Thyroid gland (tissue), 4 donors: ENCODE data around the gene HEPHL1.

Source experiments
- CTCF ChIP-seq, 6 experiments: fragments of 200-600 bp in 3 of 6; fragments of 450-650 bp in 3 of 6; sonication (generic) in 3 of 6; IDR thresholded peaks; one replicate each; pipeline ENCODE4 v1.5.1; 2016 to 2019; ENCODE audit warnings: antibody characterized with exemption in 6 of 6, mild to moderate bottlenecking in 2 of 6, inconsistent platforms in 1 of 6, moderate library complexity in 1 of 6
- POLR2A ChIP-seq, 2 donors: fragments of 450-650 bp; IDR thresholded peaks; one replicate each; pipeline ENCODE4 v1.6.1; 2017; ENCODE audit warnings: antibody characterized with exemption in 2 of 2, mild to moderate bottlenecking in 2 of 2, moderate library complexity in 1 of 2

GRCh38 chr11:94127638-94128037 is 106.5 kb downstream of the HEPHL1 start:
- TF ChIP-seq CTCF (IDR thresholded peaks at IDR 0.05) (no peak), POLR2A (IDR thresholded peaks at IDR 0.05) (no peak)
